HG03196 (cell line): ENCODE data around the gene UBR7.
"Not testable (repeated sequence)": the region's sequence is repeated elsewhere in the genome, so short reads cannot be mapped to it uniquely, and the experiment has no call there.

Experiments
- ATAC-seq: cut with Tn5 transposase; IDR thresholded peaks from one replicate; pipeline ENCODE4 v1.9.1; 2021; ENCODE audit not compliant: unreplicated experiment

UBR7 gene

DNA sequence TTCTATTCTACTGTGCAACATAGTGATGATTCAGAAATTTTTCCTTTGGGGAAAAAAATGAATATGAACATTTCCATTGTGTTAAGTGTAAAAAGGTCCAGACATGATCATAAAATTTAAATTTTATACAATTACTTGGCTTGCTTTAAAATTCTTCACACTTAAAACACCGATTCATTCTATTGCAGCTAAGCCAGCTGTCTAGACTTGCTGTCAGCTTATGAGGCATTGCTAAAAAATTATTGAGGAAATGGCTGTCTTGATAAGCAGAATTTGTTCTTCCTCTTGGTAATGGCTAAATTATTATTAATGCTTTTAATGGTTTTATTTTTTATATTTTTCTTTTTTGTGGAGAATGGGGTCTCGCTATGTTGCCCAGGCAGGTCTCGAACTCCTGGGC, 20.1 kb upstream of the UBR7 start:
- ATAC-seq = no peak

DNA sequence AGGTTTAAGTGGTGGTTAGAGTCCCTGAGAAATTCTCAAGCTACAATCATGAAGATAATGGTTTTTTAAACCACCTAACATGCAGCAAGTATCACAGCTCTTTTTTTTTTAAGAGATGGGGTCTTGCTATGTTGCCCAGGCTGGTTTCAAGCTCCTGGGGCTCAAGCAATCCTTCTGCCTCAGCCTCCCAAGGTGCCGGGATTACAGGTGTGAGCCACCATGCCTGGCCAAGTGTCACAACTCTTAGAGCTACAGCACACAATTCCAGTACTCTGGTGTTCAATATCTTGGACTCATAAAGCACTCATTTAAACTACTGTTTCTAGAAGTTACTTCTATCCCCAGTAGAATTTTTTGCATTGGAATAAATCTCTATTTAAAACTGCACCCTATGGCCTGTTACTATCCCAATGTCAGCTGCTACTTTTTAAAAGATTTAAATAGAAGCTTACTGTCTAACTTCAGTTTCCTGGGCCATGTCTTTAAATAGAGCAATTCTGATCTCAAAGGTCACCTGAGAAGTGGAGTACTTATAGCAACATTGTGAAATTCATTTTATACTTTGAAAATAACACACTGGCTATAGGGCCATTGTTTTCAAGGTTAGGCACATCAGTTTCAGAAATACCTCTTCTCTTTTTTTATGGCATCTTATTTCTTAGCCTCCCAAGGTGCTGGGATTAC, 11.6 kb upstream of the UBR7 start:
- no peak for ATAC-seq

DNA sequence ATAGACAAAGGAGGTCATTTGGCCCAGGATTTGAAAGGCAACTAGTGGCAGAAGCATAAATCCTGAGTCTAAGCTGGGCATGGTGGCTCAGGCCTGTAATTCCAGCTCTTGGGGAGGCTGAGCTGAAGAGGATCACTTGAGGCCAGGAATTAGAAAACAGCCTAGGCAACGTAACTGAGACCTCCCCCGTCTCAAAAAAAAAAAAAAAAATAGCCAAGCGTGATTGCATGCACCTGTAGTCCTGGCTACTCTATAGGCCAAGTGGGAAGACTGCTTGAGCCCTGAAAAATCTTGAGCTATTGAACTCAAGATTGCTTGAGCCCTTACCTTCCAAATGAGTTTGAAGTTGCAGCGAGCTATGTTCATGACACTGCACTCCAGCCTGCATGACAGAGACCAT, 8.0 kb upstream of the UBR7 start:
- no peak for ATAC-seq

DNA sequence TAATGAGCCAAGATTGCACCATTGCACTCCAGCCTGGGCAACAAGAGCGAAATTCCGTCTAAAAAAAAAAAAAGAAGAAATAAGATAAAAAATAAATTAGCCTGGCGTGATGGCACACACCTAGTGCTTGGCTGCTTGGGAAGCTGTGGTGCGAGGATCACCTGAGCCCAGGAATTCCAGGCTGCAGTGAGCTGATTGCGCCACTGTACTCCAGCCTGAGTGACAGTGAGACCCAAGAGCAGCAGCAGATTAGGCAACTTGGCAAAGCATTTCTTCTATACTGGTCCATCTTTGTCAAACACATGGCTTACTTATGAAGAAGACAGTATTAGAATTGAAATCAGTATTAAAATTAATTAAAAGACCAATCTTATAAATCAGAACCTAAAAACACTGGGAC, 6.5 kb upstream of the UBR7 start:
- no peak for ATAC-seq

DNA sequence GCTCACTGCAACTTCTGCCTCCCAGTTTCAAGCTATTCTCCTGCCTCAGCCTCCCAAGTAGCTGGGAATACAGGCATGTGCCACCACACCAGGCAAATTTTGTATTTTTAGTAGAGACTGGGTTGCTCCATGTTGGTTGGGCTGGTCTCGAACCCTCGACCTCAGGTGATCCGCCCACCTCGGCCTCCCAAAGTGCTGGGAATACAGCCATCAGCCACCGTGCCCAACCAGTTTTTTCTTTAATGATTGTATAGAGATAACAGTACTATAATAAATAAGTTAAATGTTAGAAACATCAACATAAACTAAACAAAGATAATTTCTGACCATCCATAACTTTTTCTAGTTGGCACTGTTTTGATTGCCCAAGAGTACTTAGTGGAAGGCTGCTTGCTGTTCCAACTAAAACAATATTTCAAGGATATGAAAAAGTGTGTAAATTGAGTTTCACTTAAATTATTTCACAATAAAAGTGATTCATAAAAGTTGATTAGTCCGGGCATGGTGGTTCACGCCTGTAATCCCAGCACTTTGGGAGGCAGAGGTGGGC, 5.8 kb upstream of the UBR7 start:
- no peak for ATAC-seq

DNA sequence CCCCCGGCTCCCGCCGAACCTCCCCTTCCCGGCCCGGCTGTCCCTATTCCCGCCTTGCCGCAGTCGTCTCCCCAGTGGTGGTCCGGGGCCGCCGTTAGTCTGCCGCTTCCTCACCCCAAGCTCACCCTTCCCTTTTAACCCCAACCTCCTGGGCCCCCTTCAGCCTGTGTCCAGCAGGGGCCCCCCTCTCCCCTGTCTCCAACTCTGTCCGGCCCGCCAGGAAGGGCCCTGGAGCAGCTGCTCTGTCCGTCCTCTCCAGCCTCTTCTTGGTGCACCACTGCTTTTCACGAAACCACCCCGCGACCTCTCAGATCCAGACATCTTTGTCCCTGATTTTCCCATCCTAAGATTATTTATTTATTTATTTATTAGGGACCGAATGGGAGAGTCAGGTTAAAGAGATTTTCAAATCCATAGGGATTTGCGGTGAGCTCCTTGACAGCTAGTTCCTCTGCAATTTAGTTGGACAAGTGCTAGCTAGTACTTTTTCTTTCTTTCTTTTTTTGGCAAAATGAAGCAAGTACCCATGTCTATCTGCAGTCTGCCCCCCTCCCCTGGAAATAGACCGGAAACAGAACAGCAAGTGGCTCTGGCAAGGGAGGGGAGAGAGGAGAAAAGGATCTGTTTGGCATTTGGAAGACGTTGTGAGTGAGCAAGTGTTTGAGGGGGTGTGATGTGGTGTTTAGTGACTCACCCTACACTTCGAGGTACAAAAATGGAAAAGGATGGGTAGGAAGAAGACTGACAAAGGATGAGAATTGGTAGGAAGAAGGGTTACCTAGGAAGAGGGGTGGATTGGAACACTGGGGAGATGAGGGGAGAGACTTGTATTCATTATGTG, 632 bp downstream of the UBR7 start:
- ATAC-seq = peak; percentile 47

DNA sequence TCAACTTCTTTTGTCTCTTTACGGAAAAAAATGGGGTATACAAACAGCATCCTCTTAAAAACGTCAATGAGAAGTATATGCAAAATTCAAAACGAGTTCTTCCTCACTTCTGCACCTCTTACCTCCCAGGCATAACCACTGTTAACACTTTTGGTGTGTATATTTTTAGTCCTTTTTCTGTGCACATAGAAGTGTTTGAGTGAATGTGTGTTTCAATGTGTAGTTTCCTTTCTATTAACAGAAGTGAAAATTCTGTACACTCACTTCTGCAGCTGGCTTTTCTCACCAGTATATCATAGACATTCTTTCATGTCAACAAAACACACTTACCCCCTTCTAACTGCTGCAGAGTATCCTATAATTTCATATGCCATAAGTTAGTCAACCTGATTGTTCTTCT, 5.4 kb downstream of the UBR7 start:
- peak; percentile 47 for ATAC-seq

DNA sequence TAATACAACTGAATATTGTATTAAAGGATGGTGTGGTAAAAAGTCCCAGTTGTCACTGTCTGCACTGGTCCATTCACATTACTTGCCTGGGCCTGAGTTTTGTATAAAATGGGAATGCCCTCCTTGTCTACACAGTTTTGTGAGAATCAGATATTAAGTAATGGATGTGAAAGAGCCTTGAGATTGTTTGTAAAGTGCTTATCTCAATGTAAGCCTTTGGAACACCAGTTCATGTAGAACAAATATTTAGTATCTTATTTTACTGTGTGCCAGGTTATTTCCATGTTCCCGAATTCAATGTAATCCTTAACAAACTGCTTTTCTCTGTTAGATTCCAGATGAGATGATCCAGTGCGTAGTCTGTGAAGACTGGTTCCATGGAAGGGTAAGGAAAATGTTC, 7.5 kb downstream of the UBR7 start:
- ATAC-seq = no peak

DNA sequence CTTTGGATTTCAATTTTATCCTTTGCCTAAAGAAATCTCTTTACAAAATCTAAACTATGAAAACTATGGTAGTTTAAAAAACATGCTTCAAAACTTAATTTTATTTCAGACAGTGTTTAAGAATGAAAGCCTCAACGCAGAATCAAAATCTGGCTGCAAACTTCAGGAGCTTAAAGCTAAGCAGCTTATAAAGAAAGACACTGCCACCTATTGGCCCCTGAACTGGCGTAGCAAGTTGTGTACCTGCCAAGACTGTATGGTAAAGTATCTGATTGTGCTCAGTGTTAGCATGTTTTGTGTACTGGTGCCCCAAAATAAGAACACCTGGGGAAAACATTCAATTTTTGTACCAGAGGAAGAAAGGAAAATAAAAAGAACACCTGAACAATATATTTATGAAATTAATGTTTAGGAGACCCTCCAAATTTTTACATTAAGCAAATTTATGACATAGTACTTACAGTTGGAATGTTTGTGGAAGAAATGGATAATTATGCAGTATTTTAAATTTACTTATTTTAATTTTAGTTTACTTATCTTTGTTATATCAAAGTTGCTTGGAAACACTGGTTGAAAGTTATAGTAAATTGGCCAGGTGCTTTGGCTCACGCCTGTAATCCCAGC, 12.2 kb downstream of the UBR7 start:
- ATAC-seq = no peak

DNA sequence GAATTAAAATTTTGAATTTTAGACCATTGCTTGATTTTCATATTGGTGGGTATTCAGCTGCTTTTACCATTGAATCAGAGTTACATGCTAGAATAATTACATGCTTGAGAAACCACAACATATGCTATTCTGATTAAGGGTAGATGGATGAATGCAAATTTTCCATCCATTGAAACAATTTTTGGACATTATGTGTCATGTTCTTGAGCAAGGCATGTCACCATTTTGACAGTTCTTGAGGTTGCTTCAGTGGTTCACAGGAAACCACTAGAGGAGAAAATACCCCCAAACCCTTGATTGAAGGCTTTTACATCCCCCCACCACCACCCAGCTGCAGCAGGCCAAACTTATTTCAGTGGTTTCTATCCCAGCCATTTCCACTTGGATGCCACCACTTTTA, 13.5 kb downstream of the UBR7 start:
- no peak for ATAC-seq

DNA sequence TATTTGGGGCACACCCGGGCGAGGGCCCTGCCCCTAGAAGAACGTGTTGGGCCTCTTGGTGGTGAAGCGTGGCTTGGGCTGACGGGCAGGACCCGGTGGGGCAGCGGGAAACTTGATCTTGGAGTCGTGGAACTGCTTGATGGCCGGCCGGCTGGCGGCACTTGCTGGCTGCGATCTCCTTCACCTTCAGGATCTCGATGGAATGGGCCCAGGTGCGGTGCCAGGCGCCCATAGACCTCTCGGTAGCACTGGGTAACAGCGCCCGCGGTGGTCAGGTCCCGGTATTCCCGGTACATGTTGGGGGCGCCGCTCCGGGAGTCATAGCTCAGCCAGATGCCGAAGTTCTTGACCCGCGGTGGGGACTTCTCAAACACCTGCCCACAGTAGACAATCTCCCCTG, 16.5 kb downstream of the UBR7 start:
- no peak for ATAC-seq

DNA sequence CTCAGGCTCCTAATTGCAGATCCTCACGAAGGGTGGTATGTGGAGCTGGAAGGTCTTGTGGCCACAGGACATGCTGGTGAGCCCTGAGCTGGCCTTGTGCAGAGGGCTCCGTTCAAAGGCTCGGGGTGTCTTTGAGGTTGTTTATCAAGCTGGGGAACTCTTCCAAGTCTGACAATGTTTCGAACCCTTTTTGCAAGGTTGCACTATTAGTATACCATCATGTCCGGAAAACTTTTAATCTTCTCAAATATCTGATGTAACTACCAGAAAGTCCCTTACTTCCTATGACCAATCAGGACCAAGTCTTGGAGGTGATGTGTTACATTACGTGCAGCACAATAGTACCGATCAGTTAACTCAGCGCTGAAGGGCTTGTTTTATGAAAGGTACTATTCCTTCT, 21.5 kb downstream of the UBR7 start:
- ATAC-seq = no peak

DNA sequence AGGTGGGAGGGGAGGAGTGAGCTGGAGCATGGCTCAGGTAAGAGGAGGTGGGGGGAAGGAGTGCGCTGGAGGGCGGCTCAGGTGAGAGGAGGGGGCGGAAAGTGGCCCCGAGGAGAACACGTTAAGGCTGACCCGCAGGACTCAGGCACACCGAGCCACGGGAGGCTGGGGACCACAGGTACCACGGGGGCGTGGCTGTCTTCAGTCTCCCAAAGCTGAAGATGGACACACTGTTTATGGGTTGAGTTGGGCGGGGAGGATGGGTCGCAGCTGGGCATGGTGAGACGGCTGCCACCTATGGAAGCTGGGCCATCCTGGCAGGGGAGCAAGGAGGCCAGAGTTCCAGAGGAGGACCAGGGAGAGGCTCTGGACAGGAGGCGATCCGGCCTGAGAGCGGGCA, 23.5 kb downstream of the UBR7 start:
- ATAC-seq = no peak

DNA sequence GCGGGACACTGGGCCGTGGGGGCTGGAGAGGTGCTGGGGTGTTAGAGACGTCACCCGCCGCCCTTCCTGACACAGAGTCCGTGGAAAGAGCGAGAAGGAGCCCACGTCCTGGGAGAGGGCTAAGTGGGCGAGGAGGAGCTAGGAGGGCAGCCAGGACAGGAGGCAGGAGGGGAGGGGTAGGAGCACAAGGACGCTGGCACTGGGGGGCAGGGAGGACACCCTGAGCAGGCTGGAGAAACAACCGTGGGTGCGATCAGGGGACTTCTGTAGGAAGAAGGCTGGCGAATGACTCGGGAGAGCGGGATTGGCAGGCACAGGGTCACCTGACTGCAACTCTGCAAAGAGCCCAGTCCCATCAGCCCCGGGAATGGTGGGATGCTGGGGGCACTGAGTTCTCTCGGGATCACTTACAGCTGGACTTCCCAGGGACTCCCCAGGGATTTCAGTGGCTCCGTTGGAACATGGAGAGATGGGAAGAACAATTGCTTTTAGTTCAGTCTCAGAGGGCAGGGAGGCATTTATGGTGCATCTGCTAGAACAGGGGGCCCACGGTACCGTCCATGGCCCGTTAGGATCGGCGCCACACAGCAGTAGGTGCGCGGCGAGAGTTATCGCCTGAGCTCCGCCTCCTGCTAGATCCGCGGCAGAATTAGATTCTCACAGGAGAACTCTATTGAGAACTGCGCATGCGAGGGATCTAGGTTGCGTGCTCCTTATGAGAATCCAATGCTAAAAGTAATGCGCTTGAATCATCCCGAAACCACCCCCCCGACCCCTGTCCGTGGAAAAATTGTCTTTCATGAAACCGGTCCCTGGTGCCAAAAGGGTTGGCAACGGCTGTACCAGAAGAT, 24.3 kb downstream of the UBR7 start:
- no peak for ATAC-seq

DNA sequence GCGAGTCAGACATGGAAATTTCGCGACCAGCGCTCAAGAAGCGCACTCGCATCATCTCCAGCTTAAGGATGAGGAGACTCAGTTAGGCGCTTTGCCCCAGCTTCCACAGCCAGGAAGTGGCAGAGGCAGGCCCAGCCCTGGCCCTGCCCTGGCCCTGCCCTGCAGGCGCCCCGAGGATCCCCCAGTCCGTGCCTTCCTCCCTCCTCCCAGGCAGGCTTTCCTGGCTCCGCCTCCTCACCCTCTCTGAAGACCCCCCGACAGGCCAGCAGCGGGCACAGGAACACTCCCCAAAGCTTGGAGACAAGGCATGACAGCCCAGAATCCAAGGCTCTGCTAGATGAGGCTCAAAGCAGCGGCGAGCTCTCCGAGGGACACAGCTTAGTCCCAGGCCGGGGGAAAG, 25.1 kb downstream of the UBR7 start:
- ATAC-seq = no peak

DNA sequence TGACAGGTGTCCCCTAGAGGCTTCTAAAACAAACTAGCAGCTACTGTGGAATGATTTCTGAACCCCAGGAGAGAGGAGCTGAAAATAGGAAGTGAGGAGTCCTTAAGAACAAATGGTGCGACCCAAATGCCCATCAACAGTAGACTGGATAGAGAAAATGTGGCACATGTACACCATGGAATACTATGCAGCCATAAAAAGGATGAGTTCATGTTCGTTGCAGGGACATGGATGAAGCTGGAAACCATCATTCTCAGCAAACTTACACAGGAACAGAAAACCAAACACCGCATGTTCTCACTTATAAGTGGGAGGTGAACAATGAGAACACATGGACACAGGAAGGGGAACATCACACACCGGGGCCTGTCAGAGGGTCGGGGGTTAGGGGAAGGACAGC, 26.0 kb downstream of the UBR7 start:
- not testable (repeated sequence) for ATAC-seq

DNA sequence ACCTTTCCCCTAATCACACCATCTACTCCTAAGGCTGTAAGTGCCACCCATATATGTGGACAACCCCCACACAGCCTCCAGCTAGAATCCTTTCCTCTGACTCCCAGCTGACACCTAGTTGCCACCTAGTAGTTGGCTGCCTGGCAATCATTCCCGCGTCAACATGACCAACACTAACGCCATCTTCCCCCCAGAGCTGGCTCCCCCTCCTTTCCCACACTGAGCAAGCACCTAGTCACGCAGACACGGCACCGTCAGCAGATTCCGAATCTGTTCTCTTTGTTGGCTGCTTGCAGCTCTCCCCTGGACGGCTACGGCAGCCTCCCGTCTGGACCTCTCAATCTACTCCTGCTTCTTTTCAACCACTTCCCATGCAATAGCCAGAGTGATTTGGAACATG, 27.7 kb downstream of the UBR7 start:
- no peak for ATAC-seq

DNA sequence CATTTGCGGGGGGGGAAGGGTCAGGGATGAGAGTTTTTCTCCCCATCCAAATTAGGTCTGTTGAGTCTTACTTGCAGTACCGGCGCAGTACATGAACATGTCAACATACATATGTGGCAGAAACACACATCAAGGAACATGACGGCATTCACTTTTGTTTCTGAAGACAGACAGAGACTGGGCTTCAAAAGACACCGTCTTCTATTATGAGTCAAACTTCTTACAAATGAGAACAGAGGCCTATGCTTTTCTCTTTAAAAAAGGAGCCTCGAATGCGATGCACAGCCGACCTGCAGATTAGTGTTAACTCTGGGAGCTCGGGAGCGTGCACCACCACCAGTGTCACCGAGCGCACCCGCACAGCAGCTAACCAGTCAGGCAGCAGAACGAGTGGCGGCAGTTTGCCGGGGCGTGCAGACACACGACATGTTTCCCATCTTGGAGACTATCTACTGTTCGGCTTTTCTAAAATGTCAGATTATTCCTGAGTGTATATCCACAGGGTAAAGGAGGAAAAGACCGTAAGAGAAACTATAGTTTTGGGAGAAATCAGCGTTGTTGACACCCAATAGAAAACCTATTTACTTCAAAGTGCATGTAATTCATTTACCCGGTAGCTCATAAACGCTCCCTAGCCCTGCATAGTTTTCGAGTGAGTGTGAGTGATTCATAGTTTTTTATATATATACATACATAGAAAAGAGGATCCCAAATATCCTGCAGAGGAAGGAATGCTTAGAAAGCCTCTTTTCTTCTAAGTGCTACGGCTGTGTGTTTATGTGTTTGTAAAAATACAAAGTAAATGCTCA, 33.0 kb downstream of the UBR7 start:
- no peak for ATAC-seq

DNA sequence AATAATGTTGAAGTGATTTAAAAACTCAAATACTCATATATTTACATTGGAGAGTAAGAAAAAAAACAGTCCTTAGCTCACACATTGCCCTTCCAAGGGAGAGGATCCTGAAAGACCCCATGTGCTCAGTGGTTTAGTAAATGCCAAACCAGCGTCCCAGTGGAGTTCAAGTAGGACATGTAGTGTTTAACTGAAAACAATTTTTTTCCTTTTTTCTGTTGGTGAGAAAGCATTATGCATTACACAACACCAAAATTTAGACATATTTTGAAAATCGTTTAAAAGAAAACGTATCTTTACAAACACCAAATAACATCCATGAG, 33.6 kb downstream of the UBR7 start:
- ATAC-seq = no peak

DNA sequence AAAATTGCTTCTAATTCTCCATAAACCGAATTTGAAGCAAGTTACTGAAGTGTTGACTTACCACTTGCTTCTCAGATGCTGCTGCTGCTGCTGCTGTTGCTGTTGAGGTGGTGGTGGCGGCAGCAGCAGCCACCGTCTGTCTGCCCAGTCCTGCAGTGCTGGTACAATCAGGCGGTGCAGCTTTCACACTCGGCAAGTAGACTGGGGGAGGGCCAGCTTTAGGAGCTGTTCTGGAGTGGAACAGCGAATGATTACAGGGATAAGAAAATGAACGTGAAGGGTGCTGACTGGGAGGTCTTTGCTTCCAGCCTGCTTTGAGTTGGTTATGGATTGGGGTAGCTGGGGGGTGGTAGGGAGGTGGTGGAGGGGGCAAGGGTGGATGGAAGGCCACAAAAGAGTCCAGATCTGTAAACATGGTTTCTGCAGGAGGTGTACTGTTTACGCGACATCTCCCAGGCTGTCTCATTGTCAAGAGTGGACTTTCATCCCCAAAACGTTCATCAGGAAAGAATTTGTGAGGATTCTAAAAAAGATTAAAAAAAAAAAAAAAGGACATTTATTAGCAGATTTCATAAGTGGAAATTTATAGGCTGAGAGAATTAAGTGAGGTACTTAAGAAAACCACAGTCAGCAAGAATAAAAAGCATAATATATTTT, 38.8 kb downstream of the UBR7 start:
- no peak for ATAC-seq
